ENCODE measurements around the gene UTP4.

The UTP4 gene

GRCh38 chr16:69118468-69118867 is 14.0 kb upstream of the UTP4 start:
- no peak overlapping the region for H3K14ac ChIP-seq (ENCODE audit: low read length)
- no peaks in the 10 kb centered on the region for H3K79me1 ChIP-seq (ENCODE audit: low read length)
- no peak overlapping the region for H2AK5ac ChIP-seq (ENCODE audit: low read length)
- no peak overlapping the region for H3K23ac ChIP-seq (ENCODE audit: low read length)
- peaks cover 4% of the 10 kb centered on the region for H3K9me3 ChIP-seq (ENCODE audit: insufficient read depth, low read depth, low read length)
- no peak overlapping the region for H4K8ac ChIP-seq (ENCODE audit: low read depth, low read length)
- no peaks in the 10 kb centered on the region for H3K79me2 ChIP-seq (ENCODE audit: control insufficient read depth, insufficient read depth, low read length, poor library complexity)
- H2BK120ac ChIP-seq (ENCODE audit: insufficient read depth, low read length, poor library complexity), result no peak overlapping the region
- no peak overlapping the region for H4K91ac ChIP-seq (ENCODE audit: low read depth, low read length)
- H4K12ac ChIP-seq (ENCODE audit: low read depth, low read length), result no peak overlapping the region
- H3K9ac ChIP-seq (ENCODE audit: low read length), result no peak overlapping the region
- H3K27me3 ChIP-seq (ENCODE audit: insufficient read depth, low read length), result no peaks in the 10 kb centered on the region
- H3K4ac ChIP-seq (ENCODE audit: low read depth, low read length), result no peak overlapping the region
- H3K4me3 ChIP-seq (ENCODE audit: low read depth, low read length), result no peak overlapping the region
- H3K4me1 ChIP-seq (ENCODE audit: control insufficient read depth in 1 of 2, insufficient read depth in 2 of 2, low read length in 2 of 2), result no peaks in the 10 kb centered on the region
- no CpG with 5 or more reads among the region's 2 CpGs for WGBS (ENCODE audit: extremely low coverage, insufficient coverage, insufficient read length)
- H2BK12ac ChIP-seq (ENCODE audit: low read length), result no peak overlapping the region
- no peak overlapping the region for H3K4me2 ChIP-seq (ENCODE audit: low read length)
- H2BK5ac ChIP-seq (ENCODE audit: low read depth, low read length, poor library complexity), result no peak overlapping the region
- H2AFZ ChIP-seq (ENCODE audit: insufficient read depth, low read length, poor library complexity), result no peak overlapping the region
- no peak overlapping the region for H3K18ac ChIP-seq (ENCODE audit: low read length)
- H3K27ac ChIP-seq (ENCODE audit: low read depth, low read length), result no peak overlapping the region
- H3K36me3 ChIP-seq (ENCODE audit: control insufficient read depth in 1 of 2, insufficient read depth in 2 of 2, low read length in 2 of 2), result peaks cover 45 to 59% of the 10 kb centered on the region in 2 experiments
- peak in 1 of 2 donors; percentile 27 for DNase-seq

DNA sequence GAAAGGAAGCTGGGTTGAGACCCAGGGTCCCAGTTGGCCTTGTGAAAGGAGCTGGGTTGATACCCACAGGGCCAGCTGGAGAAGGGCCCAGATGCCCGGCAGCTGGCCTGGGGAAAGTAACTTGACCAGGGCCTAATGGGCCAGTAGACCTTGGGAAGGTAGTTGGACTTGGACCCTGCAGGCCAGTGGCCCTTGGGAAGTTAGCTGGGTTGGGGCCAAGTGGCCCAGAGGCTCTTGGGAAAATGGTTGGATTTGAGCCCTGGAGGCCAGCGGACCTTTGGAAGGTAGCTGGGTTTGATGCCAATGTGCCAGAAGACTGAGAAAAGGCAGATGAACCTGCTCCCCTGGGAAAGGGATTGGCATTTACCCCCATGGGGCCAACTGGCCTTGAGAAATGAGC is 13.5 kb upstream of the UTP4 start:
- Histone ChIP-seq H3K4me1 (ENCODE audit: control insufficient read depth in 1 of 2, insufficient read depth in 2 of 2, low read length in 2 of 2) (no peaks in the 10 kb centered on the region), H4K91ac (ENCODE audit: low read depth, low read length) (no peak overlapping the region), H2BK12ac (ENCODE audit: low read length) (no peak overlapping the region), H3K14ac (ENCODE audit: low read length) (no peak overlapping the region), H3K79me1 (ENCODE audit: low read length) (no peaks in the 10 kb centered on the region), H3K79me2 (ENCODE audit: control insufficient read depth, insufficient read depth, low read length, poor library complexity) (no peaks in the 10 kb centered on the region), H3K18ac (ENCODE audit: low read length) (no peak overlapping the region), H3K4me2 (ENCODE audit: low read length) (no peak overlapping the region), H3K9ac (ENCODE audit: low read length) (no peak overlapping the region), H3K23ac (ENCODE audit: low read length) (no peak overlapping the region), H3K27me3 (ENCODE audit: insufficient read depth, low read length) (no peaks in the 10 kb centered on the region), H2BK120ac (ENCODE audit: insufficient read depth, low read length, poor library complexity) (no peak overlapping the region), H3K36me3 (ENCODE audit: control insufficient read depth in 1 of 2, insufficient read depth in 2 of 2, low read length in 2 of 2) (peaks cover 45 to 59% of the 10 kb centered on the region in 2 experiments), H3K9me3 (ENCODE audit: insufficient read depth, low read depth, low read length) (peaks cover 4% of the 10 kb centered on the region), H4K8ac (ENCODE audit: low read depth, low read length) (no peak overlapping the region), H2AFZ (ENCODE audit: insufficient read depth, low read length, poor library complexity) (no peak overlapping the region), H3K27ac (ENCODE audit: low read depth, low read length) (no peak overlapping the region), H3K4me3 (ENCODE audit: low read depth, low read length) (no peak overlapping the region), H4K12ac (ENCODE audit: low read depth, low read length) (no peak overlapping the region), H2BK5ac (ENCODE audit: low read depth, low read length, poor library complexity) (no peak overlapping the region), H2AK5ac (ENCODE audit: low read length) (no peak overlapping the region), H3K4ac (ENCODE audit: low read depth, low read length) (no peak overlapping the region)
- WGBS (ENCODE audit: extremely low coverage, insufficient coverage, insufficient read length), result no CpG with 5 or more reads among the region's 2 CpGs
- DNase-seq, result no peak

DNA sequence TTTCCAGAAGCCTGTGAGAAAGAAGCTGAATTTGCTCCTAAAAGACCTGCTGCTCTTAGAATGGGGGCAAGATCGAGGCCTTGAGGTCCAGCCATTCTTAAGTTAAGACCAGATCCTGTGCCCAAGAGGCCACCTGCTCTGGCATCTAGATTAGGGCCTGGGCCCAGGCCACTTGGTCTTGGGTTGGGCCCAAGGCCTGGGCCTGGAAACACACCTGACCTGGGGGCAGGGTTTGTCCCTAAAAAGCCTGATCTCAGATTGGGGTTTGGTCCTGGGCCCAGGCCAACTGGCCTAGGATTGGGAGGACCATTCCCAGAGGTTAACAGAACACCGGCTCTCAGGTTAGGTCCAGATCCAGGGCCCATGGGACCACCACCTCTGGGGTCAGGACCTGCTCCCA is 12.9 kb upstream of the UTP4 start:
- Histone ChIP-seq H2BK5ac (ENCODE audit: low read depth, low read length, poor library complexity) (no peak overlapping the region), H3K9me3 (ENCODE audit: insufficient read depth, low read depth, low read length) (peaks cover under 1% of the 10 kb centered on the region), H4K12ac (ENCODE audit: low read depth, low read length) (no peak overlapping the region), H2AFZ (ENCODE audit: insufficient read depth, low read length, poor library complexity) (no peak overlapping the region), H2BK12ac (ENCODE audit: low read length) (no peak overlapping the region), H3K14ac (ENCODE audit: low read length) (no peak overlapping the region), H3K79me1 (ENCODE audit: low read length) (no peaks in the 10 kb centered on the region), H3K27me3 (ENCODE audit: insufficient read depth, low read length) (no peaks in the 10 kb centered on the region), H3K79me2 (ENCODE audit: control insufficient read depth, insufficient read depth, low read length, poor library complexity) (no peaks in the 10 kb centered on the region), H3K23ac (ENCODE audit: low read length) (no peak overlapping the region), H3K27ac (ENCODE audit: low read depth, low read length) (no peak overlapping the region), H3K4me2 (ENCODE audit: low read length) (no peak overlapping the region), H3K4me1 (ENCODE audit: control insufficient read depth in 1 of 2, insufficient read depth in 2 of 2, low read length in 2 of 2) (no peaks in the 10 kb centered on the region), H3K4me3 (ENCODE audit: low read depth, low read length) (no peak overlapping the region), H4K8ac (ENCODE audit: low read depth, low read length) (no peak overlapping the region), H2AK5ac (ENCODE audit: low read length) (no peak overlapping the region), H3K4ac (ENCODE audit: low read depth, low read length) (no peak overlapping the region), H3K18ac (ENCODE audit: low read length) (no peak overlapping the region), H3K9ac (ENCODE audit: low read length) (no peak overlapping the region), H2BK120ac (ENCODE audit: insufficient read depth, low read length, poor library complexity) (no peak overlapping the region), H4K91ac (ENCODE audit: low read depth, low read length) (no peak overlapping the region), H3K36me3 (ENCODE audit: control insufficient read depth in 1 of 2, insufficient read depth in 2 of 2, low read length in 2 of 2) (peaks cover 39 to 55% of the 10 kb centered on the region in 2 experiments)
- WGBS (ENCODE audit: extremely low coverage, insufficient coverage, insufficient read length), result no CpG with 5 or more reads among the region's 2 CpGs
- no peak for DNase-seq

GRCh38 chr16:69120096-69120664 is 12.3 kb upstream of the UTP4 start:
- H2AK5ac ChIP-seq (ENCODE audit: low read length), result no peak overlapping the region
- no peak overlapping the region for H2AFZ ChIP-seq (ENCODE audit: insufficient read depth, low read length, poor library complexity)
- H3K27ac ChIP-seq (ENCODE audit: low read depth, low read length), result no peak overlapping the region
- H3K23ac ChIP-seq (ENCODE audit: low read length), result no peak overlapping the region
- H3K4me1 ChIP-seq (ENCODE audit: control insufficient read depth in 1 of 2, insufficient read depth in 2 of 2, low read length in 2 of 2), result no peaks in the 10 kb centered on the region
- no peak overlapping the region for H2BK5ac ChIP-seq (ENCODE audit: low read depth, low read length, poor library complexity)
- H4K8ac ChIP-seq (ENCODE audit: low read depth, low read length), result no peak overlapping the region
- no peak for DNase-seq
- H3K14ac ChIP-seq (ENCODE audit: low read length), result no peak overlapping the region
- no peak overlapping the region for H3K4ac ChIP-seq (ENCODE audit: low read depth, low read length)
- H2BK12ac ChIP-seq (ENCODE audit: low read length), result no peak overlapping the region
- H3K27me3 ChIP-seq (ENCODE audit: insufficient read depth, low read length), result no peaks in the 10 kb centered on the region
- H3K4me2 ChIP-seq (ENCODE audit: low read length), result no peak overlapping the region
- no peaks in the 10 kb centered on the region for H3K79me2 ChIP-seq (ENCODE audit: control insufficient read depth, insufficient read depth, low read length, poor library complexity)
- no peak overlapping the region for H2BK120ac ChIP-seq (ENCODE audit: insufficient read depth, low read length, poor library complexity)
- H3K18ac ChIP-seq (ENCODE audit: low read length), result no peak overlapping the region
- H4K12ac ChIP-seq (ENCODE audit: low read depth, low read length), result no peak overlapping the region
- H3K9me3 ChIP-seq (ENCODE audit: insufficient read depth, low read depth, low read length), result no peaks in the 10 kb centered on the region
- H3K79me1 ChIP-seq (ENCODE audit: low read length), result no peaks in the 10 kb centered on the region
- H3K9ac ChIP-seq (ENCODE audit: low read length), result no peak overlapping the region
- H4K91ac ChIP-seq (ENCODE audit: low read depth, low read length), result no peak overlapping the region
- no peak overlapping the region for H3K4me3 ChIP-seq (ENCODE audit: low read depth, low read length)
- no CpG with 5 or more reads among the region's 19 CpGs for WGBS (ENCODE audit: extremely low coverage, insufficient coverage, insufficient read length)
- H3K36me3 ChIP-seq (ENCODE audit: control insufficient read depth in 1 of 2, insufficient read depth in 2 of 2, low read length in 2 of 2), result peaks cover 34 to 49% of the 10 kb centered on the region in 2 experiments
